ENCODE data around the gene ASB14. TPM values are rescaled to one million over a fixed set of nuclear protein-coding genes. Genes with fewer than 3 reads are reported as not detected.
"Not testable (repeated sequence)": the region's sequence is repeated elsewhere in the genome, so short reads cannot be mapped to it uniquely, and the experiment has no call there.

Gene ASB14
- total RNA-seq: not detected
- long read RNA-seq, donor 1, partial matches to known transcripts: 0 of 1 reads
- long read RNA-seq, donor 1, other reads (novel, unspliced or antisense): 1 of 1 reads
- long read RNA-seq, donor 2: 0 reads

DNA sequence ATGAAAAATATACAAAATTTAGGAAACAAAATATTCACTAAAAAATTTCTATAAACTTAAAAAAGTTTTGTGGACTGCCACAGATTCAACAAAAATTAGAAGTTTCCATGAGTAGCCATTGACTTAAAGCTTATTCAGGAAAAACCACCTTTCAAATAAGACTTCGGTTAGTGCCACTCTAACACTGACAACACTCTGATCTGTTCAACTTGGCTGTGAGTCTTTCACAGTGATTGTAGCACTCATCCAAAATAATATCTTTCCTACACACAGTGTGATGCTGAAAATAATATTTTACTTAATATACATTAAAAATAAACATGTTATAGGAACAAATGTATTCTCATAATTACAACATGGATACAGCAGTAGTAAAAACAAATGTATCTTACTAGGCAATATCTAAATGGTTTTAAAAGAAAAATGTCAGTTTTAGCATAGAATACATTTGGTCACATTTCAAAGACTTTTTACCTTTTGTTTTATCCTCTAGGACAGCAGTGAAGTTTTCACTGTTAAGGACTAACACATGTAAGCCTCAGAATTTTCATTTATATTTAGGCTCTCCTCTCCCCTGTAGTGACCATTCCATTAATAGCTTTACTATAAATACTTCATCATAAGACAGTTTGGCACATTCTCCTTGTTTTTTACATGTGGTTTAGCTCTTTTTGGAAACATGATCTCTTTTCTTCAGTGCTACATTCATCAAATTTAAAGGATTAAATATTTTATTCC is at the start of gene ASB14:
Gene ASB14, minus strand, starts transcription at position 527 of the 738 bp plus-strand sequence. CDS start 652 bp downstream, outside the sequence.
- ATAC-seq: no peak
- Histone ChIP-seq H3K36me3 (ENCODE audit: low read depth) (no peaks in the 10 kb centered on the region), H3K4me3 (no peak within 1 kb of the TSS), H3K4me1 (ENCODE audit: low read depth) (no peaks in the 10 kb centered on the region), H3K9me3 (no peaks in the 10 kb centered on the region)
- DNase-seq: no peak
- intact Hi-C loops (cut with DNase I, micrococcal nuclease): no loop called here
- TF ChIP-seq, protein P1, sequence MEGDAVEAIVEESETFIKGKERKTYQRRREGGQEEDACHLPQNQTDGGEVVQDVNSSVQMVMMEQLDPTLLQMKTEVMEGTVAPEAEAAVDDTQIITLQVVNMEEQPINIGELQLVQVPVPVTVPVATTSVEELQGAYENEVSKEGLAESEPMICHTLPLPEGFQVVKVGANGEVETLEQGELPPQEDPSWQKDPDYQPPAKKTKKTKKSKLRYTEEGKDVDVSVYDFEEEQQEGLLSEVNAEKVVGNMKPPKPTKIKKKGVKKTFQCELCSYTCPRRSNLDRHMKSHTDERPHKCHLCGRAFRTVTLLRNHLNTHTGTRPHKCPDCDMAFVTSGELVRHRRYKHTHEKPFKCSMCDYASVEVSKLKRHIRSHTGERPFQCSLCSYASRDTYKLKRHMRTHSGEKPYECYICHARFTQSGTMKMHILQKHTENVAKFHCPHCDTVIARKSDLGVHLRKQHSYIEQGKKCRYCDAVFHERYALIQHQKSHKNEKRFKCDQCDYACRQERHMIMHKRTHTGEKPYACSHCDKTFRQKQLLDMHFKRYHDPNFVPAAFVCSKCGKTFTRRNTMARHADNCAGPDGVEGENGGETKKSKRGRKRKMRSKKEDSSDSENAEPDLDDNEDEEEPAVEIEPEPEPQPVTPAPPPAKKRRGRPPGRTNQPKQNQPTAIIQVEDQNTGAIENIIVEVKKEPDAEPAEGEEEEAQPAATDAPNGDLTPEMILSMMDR (IDR thresholded peaks at IDR 0.05): no peak

GRCh38 chr3:57339071-57339642 is 46.7 kb upstream of the ASB14 start:
- intact Hi-C loops (cut with DNase I, micrococcal nuclease); H3K4me3 ChIP-seq; H3K9me3 ChIP-seq; DNase-seq; H3K4me1 ChIP-seq (ENCODE audit: low read depth); H3K36me3 ChIP-seq (ENCODE audit: low read depth); ATAC-seq: not testable (repeated sequence)

- H3K9me3 ChIP-seq; H3K36me3 ChIP-seq (ENCODE audit: low read depth); DNase-seq; ATAC-seq; H3K4me1 ChIP-seq (ENCODE audit: low read depth); intact Hi-C loops (cut with DNase I, micrococcal nuclease); H3K4me3 ChIP-seq: not testable (repeated sequence)
These were observed 46.0 kb upstream of the ASB14 start for GRCh38 chr3:57338272-57339070.

DNA sequence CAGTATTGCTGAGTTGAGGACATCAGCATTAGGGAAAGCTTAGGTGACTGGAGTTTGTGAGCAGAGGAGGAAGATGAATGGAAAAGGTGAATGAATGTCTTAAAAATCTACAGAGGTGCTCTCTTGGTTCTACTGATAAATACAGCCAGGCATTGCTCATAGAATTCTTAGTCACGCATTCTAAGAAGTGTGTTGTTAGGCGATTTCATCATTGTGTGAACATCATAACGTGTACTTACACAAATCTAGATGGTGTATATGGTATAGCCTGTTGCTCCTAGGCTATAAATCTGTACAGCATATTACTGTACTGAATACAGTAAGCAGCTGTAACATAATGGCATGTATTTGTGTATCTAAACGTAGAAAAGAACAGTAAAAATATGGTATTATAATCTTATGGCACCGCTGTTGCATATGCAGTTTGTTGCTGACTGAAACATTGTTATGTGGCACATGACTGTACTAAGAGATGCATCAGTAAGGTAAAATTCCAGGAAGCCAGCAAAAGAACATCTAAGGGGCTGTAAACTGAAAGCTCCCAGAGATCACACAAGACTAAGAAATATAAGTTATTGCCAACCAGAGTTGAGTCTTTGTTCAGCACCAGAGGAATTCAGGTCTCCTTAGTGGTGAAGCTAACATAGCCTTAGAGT is 42.9 kb upstream of the ASB14 start:
- TF ChIP-seq, protein P1 (IDR thresholded peaks at IDR 0.05): no peak
- H3K36me3 ChIP-seq (ENCODE audit: low read depth): no peaks in the 10 kb centered on the region
- DNase-seq (no peak), ATAC-seq (no peak)
- H3K4me3 ChIP-seq: no peak overlapping the region
- no peaks in the 10 kb centered on the region for H3K4me1 ChIP-seq (ENCODE audit: low read depth)
- H3K9me3 ChIP-seq: no peaks in the 10 kb centered on the region
- intact Hi-C loops (cut with DNase I, micrococcal nuclease): no loop called here

DNA sequence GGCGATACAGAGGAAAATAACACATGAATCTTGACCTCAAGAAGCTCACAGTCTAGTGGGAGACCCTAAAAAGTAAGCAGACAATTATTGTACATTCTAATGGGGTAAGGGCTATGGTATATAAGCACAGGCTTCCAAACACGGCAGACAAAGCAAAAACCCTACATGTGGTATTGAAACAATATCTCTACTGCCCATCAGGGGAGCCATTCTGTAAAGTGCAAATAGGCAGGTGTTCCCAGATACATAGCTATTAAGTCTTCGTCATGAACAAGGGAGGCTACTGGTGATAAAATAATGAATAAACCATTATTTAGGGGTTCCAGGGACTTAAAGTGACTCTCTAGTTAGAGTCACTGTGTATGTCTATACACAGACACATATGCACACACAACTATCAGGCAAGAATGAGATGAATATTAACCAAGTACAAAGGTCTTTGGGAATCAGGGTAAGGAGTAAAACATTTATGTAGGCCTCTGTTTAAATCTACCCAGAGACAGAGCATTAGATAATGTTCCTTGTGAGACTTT is 38.7 kb upstream of the ASB14 start:
- TF ChIP-seq, protein P1 (IDR thresholded peaks at IDR 0.05): no peak
- no peaks in the 10 kb centered on the region for H3K9me3 ChIP-seq
- ATAC-seq: no peak
- intact Hi-C loops (cut with DNase I, micrococcal nuclease): no loop called here
- H3K36me3 ChIP-seq (ENCODE audit: low read depth): no peaks in the 10 kb centered on the region
- DNase-seq: no peak
- no peak overlapping the region for H3K4me3 ChIP-seq
- H3K4me1 ChIP-seq (ENCODE audit: low read depth): no peaks in the 10 kb centered on the region

DNA sequence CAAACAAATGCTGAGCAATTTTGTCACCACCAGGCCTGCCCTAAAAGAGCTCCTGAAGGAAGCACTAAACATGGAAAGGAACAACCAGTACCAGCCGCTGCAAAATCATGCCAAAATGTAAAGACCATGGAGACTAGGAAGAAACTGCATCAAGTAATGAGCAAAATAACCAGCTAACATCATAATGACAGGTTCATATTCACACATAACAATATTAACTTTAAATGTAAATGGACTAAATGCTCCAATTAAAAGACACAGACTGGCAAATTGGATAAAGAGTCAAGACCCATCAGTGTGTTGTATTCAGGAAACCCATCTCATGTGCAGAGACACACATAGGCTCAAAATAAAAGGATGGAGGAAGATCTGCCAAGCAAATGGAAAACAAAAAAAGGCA is 34.0 kb upstream of the ASB14 start:
- DNase-seq; ATAC-seq; H3K4me1 ChIP-seq (ENCODE audit: low read depth); H3K9me3 ChIP-seq; intact Hi-C loops (cut with DNase I, micrococcal nuclease); H3K36me3 ChIP-seq (ENCODE audit: low read depth); H3K4me3 ChIP-seq: not testable (repeated sequence)

Data from mucosa of descending colon (tissue), 3 donors.